A549 (cell line): Measurements from ENCODE around the gene TRIM9.

Experiments used
- CTCF ChIP-seq: fragments of >200 bp; sonication (Bioruptor Twin); formaldehyde crosslinking; IDR thresholded peaks from 3 replicates; pipeline ENCODE4 v1.5.1; 2016
- EHMT2 ChIP-seq: fragments of 200-600 bp; sonication (generic); IDR thresholded peaks from 2 replicates; pipeline ENCODE4 v1.6.1; 2016; ENCODE audit warnings: antibody characterized with exemption, low read depth, mild to moderate bottlenecking, moderate library complexity
- MAZ ChIP-seq: fragments of 150-350 bp; IDR thresholded peaks from 2 replicates; pipeline ENCODE4 v1.6.1; 2014; ENCODE audit warnings: antibody characterized with exemption, low read depth, low read length, borderline replicate concordance
- RCOR1 ChIP-seq: fragments of 150-350 bp; IDR thresholded peaks from 2 replicates; pipeline ENCODE4 v1.6.1; 2014; ENCODE audit warnings: antibody characterized with exemption, low read length, low read depth
- RFX5 ChIP-seq: fragments of 450-650 bp; IDR thresholded peaks from 2 replicates; pipeline ENCODE4 v1.7.1; 2014; ENCODE audit warnings: antibody characterized with exemption, mild to moderate bottlenecking, moderate library complexity
- TF ChIP-seq, protein P1 (sequence below): fragments of 250-450 bp; sonication (Bioruptor Pico); IDR thresholded peaks from 2 replicates; pipeline ENCODE4 v1.5.0; 2020; ENCODE audit warnings: low read depth, mild to moderate bottlenecking, moderate library complexity

- no peak for TF ChIP-seq MAZ
- TF ChIP-seq CTCF: no peak
- no peak for TF ChIP-seq EHMT2
- no peak for TF ChIP-seq RCOR1
- TF ChIP-seq, protein P1, sequence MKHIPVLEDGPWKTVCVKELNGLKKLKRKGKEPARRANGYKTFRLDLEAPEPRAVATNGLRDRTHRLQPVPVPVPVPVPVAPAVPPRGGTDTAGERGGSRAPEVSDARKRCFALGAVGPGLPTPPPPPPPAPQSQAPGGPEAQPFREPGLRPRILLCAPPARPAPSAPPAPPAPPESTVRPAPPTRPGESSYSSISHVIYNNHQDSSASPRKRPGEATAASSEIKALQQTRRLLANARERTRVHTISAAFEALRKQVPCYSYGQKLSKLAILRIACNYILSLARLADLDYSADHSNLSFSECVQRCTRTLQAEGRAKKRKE: no peak
- no peak for TF ChIP-seq RFX5
Observed at GRCh38 chr14:51004352-51004800, 90.5 kb downstream of the TRIM9 start.
